ENCODE measurements around the gene MYO5B.
"Not testable (repeated sequence)": the region's sequence is repeated elsewhere in the genome, so short reads cannot be mapped to it uniquely, and the experiment has no call there.

MYO5B gene

GRCh38 chr18:49917742-49918141 lies 277.2 kb downstream of the MYO5B start:
- DNase-seq (ENCODE audit: low read depth), result no peak

- DNase-seq (ENCODE audit: low read depth), result no peak
Observed at GRCh38 chr18:49915352-49915751, 279.6 kb downstream of the MYO5B start.

GRCh38 chr18:49913221-49913620 lies 281.7 kb downstream of the MYO5B start:
- DNase-seq (ENCODE audit: low read depth), result no peak

DNA sequence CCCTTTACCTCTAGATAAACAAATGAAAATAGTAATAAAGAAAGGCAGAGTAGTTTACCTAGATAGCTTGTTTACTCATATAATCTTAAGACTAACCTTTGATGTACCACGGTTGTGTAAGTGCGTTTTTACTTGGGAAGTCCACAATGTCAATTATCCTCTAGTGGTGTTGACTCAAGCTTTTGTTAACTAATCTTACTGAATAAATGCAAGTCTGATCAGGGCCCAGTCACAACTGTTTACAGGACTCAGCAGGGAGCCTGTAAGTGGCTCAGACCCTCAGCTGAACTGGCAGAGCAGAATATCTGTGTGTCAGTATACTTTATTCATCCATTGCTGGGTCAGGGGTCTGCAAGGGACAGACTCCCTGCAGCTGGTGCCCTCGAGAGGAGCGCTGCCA lies 283.5 kb downstream of the MYO5B start:
- DNase-seq (ENCODE audit: low read depth), result no peak

DNA sequence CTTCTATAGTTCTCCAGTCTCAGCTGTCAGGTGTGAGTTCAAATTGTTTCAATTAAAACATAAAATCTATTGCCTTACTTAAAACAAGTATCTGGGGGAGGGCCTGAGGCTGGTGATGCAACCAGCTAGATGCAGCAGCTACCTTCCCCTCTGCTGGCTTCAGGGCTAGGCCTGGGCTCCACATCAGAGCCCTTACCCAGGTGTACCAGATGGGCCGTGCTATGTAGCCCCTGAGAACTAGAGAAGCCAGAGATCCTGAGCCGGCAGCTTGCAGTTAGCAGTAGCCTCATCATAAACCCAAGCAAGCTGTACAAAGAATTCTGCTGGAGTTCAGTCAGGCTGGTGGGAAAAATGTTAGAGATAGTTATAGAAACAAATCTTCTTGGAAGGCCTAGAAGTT lies 284.0 kb downstream of the MYO5B start:
- DNase-seq (ENCODE audit: low read depth), result no peak

DNA sequence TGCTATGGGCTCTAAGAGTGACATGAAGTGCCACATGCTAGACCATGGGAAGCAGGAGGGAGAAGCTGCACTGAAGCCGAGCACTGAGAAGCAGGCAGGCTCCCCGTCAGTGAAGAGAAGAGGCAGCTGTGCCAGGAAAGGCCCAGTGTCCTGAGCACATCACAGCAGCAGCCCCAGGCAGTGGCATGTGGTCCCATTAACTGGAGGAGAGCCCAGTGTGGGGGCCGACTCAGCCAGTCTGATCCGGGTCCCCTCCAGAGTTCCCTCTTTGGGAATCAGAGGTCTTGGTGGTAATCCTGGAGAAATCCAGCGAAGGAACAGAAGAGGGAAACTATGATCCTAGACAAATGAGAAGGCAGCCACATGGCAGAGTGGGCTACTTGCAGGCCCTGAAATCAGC lies 284.9 kb downstream of the MYO5B start:
- no peak for DNase-seq (ENCODE audit: low read depth)

DNA sequence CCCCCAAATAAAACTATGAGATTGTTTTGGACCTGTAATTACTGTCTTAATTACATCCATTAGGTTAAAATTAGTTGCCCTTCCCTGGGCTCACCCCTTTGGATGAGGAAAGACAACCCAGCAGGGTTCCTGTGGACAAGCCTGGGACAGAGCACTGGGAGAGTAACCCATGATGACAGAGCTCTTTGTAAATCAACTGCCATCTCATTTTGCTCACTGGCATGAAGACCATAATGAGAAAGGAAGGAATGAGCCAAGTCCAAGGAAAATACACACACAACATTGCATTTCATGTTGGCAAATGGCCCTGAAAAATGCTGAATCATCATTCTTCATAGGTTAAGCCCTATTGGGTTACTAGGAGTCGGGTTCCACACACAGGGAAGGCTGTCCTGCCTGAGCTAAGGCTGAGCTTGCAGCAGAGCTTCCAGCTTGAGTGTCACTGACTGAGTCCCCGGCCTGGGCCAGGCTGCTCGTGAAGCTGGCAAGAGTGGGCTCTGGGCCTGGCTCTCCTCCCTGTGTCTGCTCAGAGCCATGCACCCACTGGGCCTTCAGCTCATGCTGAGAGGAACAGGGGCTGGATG lies 287.5 kb downstream of the MYO5B start:
- DNase-seq (ENCODE audit: low read depth), result no peak

GRCh38 chr18:49905771-49906170 lies 289.2 kb downstream of the MYO5B start:
- no peak for DNase-seq (ENCODE audit: low read depth)

GRCh38 chr18:49904871-49905555 lies 289.9 kb downstream of the MYO5B start:
- DNase-seq (ENCODE audit: low read depth), result no peak

GRCh38 chr18:49901862-49902340 lies 293.0 kb downstream of the MYO5B start:
- no peak for DNase-seq (ENCODE audit: low read depth)

DNA sequence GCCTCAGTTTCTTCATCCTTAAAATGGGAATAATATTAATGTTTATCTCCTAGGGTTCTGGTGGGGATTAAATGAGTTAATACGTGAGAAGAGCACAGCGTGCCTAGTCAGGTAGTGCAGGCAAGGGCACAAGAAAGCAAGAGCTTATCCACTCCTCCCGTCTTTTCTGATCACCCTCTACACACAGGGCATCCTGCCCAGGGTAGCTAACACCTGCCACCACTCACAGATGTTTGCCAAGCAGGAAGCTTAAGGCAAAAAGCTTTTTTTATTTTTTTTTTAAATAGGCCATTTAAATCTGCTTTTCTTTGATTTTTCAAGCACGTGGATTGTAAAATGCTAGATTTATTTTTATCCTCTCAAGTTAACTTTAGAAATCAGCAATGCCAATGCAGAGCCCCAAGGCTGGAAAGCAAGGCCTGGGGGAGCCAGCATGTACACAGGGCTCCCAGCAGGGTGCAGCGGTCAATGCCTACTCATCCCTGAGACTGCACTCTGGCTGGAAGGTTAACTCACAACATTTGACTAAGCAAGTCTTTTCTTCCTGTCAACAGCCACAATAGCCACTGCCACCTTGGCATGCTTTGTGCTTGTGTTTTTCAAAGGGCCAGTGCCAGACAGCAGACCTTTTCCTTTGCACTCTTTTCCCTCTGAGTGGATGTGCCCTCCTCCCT lies 295.2 kb downstream of the MYO5B start:
- no peak for DNase-seq (ENCODE audit: low read depth)

DNA sequence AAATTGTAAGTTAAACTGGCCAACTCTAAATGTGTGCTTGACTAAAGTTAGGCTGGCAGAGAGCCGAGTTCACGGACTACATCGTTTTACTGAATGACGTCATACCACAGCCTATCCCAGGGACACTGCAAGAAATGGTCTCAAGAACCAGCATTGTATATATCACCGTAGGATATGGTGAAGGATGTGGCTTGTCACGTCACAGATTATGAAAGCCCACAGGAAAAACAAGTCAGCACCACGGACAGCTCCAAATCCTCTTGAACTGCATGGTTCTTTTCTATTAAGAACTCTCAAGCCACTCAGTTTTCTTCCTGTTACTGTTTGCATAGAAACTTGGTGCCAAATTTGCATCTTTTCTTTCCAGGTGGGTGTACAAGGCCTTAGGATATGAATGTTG lies 296.5 kb downstream of the MYO5B start:
- DNase-seq (ENCODE audit: low read depth), result peak; percentile 40

DNA sequence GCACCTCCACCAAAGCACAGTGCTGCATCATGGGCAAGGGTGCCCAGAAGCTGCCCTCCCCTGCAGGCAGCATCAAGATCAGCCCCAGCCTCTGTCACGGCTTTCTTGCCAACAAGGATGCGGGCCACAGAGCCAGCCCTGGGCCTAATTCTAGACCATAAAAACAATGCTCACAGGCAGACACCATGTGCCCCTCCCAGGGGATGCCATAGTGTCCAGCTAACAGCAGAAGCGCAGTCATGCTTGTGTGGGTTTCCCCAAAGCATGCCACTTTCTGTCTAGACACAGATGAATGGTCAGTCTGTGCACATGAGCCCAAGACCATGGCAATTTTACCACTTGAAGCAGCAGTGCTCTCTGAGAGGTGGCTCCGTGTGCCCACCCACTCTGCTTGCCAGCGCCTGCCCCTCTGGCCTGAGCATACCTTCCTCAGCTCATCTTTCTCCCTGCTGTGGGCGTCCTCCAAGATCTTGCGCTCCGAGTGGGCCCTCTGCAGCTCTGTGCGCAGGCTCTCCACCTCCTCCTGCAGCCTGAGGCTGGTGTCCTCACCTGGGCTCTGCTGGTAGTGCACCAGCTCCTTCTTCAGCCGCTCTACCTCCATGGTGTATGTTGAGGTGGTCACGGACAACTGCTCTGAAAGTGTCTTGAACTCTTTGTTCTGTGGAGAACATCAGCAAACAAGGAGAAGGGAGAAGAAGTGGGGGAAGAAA lies 300.3 kb downstream of the MYO5B start:
- no peak for DNase-seq (ENCODE audit: low read depth)

GRCh38 chr18:49893036-49893435 lies 301.9 kb downstream of the MYO5B start:
- DNase-seq (ENCODE audit: low read depth), result no peak

DNA sequence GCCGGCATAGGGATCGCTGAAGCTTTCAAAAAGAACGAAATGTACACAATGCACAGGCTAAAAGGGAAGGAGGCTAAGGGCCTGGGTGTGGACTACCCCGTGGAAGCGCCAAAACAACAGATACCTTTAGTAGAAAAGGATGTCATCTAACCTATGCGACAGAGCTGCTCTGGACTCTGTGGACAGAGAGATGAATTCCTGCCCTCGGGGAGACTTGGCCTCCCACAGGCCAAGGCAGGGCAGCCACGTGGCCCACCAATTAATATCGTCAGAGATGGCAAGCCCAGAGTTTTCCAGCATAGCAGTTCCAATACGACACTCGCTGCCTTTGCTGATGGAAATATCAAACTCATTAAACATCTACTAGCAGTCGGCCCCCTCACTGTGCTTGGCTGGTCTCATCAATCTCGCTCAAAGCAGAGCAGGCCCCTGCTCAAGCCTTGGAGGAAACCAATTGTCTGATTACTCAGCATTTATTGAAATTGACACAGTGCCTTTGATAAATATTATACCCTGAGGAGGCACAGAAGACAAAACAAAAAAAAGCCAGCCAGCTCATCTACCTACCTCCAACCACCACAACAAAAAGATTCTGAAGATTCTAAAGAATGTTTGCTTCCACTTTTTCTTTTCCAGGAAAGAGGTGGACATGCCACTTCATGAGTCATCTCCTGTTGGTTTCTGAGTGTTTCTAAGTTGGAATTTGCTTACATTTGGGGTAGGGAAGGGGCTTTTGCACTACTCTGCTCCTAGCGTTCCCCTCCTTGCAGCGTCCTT lies 302.6 kb downstream of the MYO5B start:
- no peak for DNase-seq (ENCODE audit: low read depth)

GRCh38 chr18:49890041-49890440 lies 304.9 kb downstream of the MYO5B start:
- DNase-seq (ENCODE audit: low read depth), result no peak

DNA sequence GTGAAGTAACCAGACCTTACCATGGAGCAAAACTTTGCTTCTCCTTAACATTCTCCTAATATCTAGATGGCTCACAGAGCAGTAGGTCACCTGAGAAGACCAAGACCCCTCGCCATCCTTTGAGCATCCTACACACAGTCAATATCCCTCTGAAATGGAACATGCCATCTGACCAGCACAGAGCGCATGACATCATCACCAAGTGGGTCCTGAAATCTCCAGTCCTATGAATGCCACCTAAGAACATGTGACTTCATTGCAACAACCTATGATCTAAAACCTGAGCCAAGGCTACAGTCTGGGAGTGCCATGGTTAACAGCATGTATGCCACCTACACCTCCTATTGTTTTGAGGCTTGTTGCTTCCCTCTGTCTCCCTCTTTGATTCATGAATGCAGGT lies 305.4 kb downstream of the MYO5B start:
- DNase-seq (ENCODE audit: low read depth), result not testable (repeated sequence)

DNA sequence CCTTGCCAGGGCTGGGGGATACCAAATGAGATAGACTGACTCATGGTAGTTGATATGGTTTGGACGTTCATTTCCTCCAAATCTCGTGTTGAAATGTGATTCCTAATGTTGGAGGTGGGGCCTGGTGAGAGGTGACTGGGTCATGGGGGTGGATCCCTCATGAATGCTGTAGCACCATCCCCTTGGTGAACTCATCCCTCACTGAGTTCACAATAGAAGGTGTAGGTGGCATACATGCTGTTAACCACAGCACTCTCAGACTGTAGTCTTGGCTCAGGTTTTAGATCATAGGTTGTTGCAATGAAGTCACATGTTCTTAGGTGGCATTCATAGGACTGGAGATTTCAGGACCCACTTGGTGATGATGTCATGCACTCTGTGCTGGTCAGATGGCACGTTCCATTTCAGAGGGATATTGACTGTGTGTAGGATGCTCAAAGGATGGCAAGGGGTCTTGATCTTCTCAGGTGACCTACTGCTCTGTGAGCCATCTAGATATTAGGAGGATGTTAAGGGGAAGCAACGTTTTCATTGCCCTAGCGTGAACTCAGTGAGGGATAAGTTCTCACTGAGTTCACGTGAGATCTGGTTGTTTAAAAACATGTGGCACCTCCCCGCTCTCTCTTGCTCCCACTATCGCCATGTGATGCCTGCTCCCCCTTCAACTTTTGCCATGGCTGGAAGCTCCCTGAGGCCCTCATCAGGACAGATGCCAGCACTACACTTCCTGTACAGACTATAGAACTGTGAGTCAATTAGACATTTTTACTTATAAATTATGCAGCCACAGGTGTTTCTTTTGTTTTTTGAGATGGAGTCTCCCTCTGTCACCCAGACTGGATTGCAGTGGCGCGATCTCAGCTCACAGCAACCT lies 307.8 kb downstream of the MYO5B start:
- no peak for DNase-seq (ENCODE audit: low read depth)

- no peak for DNase-seq (ENCODE audit: low read depth)
Observed at GRCh38 chr18:49884959-49885358, 310.0 kb downstream of the MYO5B start.

DNA sequence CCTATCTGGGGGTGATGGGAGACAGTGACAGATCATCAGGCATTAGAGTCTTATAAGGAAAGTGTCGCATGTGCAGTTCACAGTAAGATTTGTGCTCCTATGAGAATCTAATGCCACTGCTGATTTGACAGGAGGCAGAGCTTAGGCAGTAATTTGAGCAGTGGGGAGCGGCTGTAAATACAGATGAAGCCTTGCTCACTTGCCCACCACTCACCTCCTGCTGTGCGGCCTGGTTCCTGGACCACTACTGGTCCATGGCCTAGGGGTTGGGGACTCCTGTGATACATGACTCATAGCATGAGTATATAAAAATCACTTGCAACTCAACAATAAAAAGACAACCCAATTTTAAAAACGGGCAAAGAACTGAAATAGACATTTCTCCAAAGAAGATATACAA lies 310.5 kb downstream of the MYO5B start:
- no peak for DNase-seq (ENCODE audit: low read depth)

DNA sequence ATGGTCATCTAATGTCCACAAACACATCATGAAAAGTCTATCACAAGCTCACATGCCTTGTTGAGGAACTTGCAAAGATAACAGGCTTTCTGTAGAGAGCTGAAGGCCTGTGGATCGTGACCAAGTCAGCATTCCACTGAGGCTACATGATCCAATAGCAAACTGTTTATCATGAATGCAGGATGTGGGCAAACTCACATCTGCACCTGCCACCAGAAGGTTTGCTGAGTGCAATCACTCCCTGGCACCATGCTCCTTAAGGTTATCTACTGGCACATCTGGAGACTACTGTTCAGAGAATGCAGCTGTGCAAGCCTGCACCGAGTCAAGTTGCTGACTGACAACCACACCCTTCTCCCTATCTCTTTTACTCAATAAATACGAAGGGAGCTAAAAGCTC lies 314.3 kb downstream of the MYO5B start:
- no peak for DNase-seq (ENCODE audit: low read depth)

Data from stimulated activated CD8-positive, alpha-beta memory T cell treated with anti-CD3 and anti-CD28 coated beads, Interleukin-4, amount 100 ng/mL, for 24 hours (primary cell).